HL-60/S4 (cell line): ENCODE data around the gene EXOC3L1.

Experiments used
- in situ Hi-C: fragments of 300-500 bp; cut with MboI; formaldehyde crosslinking; loops from 2 replicates; pipeline ENCODE4 v1.14.3; 2022; ENCODE audit warnings: low sequenced_read_pairs

Gene EXOC3L1

GRCh38 chr16:67165121-67166078, 24.5 kb downstream of the EXOC3L1 start:
- in situ Hi-C loops: no loop called here

- in situ Hi-C loops: no loop called here
Measured at GRCh38 chr16:67164599-67165061, 25.3 kb downstream of the EXOC3L1 start, which contains the start of gene HSF4. HSF4 (plus strand) TSS chr16:67164745; CDS start chr16:67164812, 67 bp downstream.

GRCh38 chr16:67163999-67164558, 25.9 kb downstream of the EXOC3L1 start:
- in situ Hi-C loops: no loop called here

- in situ Hi-C loops: no loop called here
Measured at GRCh38 chr16:67163164-67163998, 26.6 kb downstream of the EXOC3L1 start.

- in situ Hi-C loops: no loop called here
Measured at GRCh38 chr16:67162506-67163163, 27.3 kb downstream of the EXOC3L1 start.

- in situ Hi-C loops: no loop called here
Measured at GRCh38 chr16:67161595-67162058, 28.3 kb downstream of the EXOC3L1 start.

- in situ Hi-C loops: loop anchor here (10.0 kb wide), 1 partner anchor 144 kb away; no protein-coding TSS in a partner anchor
Measured at GRCh38 chr16:67158637-67159600, 31.0 kb downstream of the EXOC3L1 start.

GRCh38 chr16:67157892-67158635, 31.9 kb downstream of the EXOC3L1 start:
- in situ Hi-C loops: loop anchor here (10.0 kb wide), 1 partner anchor 143 kb away; no protein-coding TSS in a partner anchor

- in situ Hi-C loops: loop anchor here (10.0 kb wide), 1 partner anchor 142 kb away; no protein-coding TSS in a partner anchor
Measured at GRCh38 chr16:67157106-67157748, 32.7 kb downstream of the EXOC3L1 start.

- in situ Hi-C loops: loop anchor here (10.0 kb wide), 1 partner anchor 141 kb away; no protein-coding TSS in a partner anchor
Measured at GRCh38 chr16:67156143-67156844, 33.6 kb downstream of the EXOC3L1 start.

GRCh38 chr16:67155295-67156142, 34.4 kb downstream of the EXOC3L1 start:
- in situ Hi-C loops: loop anchor here (10.0 kb wide), 1 partner anchor 141 kb away; no protein-coding TSS in a partner anchor

GRCh38 chr16:67154578-67155294, 35.2 kb downstream of the EXOC3L1 start:
- in situ Hi-C loops: loop anchor here (10.0 kb wide), 1 partner anchor 140 kb away; no protein-coding TSS in a partner anchor

- in situ Hi-C loops: loop anchor here (10.0 kb wide), 1 partner anchor 137 kb away; no protein-coding TSS in a partner anchor
Measured at GRCh38 chr16:67151431-67152097, 38.4 kb downstream of the EXOC3L1 start.

GRCh38 chr16:67150833-67151396, 39.0 kb downstream of the EXOC3L1 start, which contains the start of gene B3GNT9:
B3GNT9 (minus strand) TSS chr16:67150998; CDS start chr16:67150485, 513 bp downstream.
- in situ Hi-C loops: loop anchor here (10.0 kb wide), 1 partner anchor 136 kb away; no protein-coding TSS in a partner anchor
